Kasumi-1 (cell line): ENCODE measurements around the gene LRGUK.

Experiments used
- DNase-seq, 2 experiments: peaks; one replicate each; lab custom pipeline; 2025; lab: John Stamatoyannopoulos, UW

LRGUK gene

GRCh38 chr7:134126146-134126545, 994 bp upstream of the LRGUK start:
- no peak for DNase-seq

- no peak for DNase-seq
Observed at GRCh38 chr7:134126596-134126965, 559 bp upstream of the LRGUK start.

GRCh38 chr7:134128829-134129228, 1.7 kb downstream of the LRGUK start:
- no peak for DNase-seq

GRCh38 chr7:134129856-134130523, 2.9 kb downstream of the LRGUK start:
- DNase-seq: no peak

- no peak for DNase-seq
Observed at GRCh38 chr7:134134004-134134403, 6.9 kb downstream of the LRGUK start.

GRCh38 chr7:134140889-134141867, 14.0 kb downstream of the LRGUK start:
- peak; percentile 20 to 41 for DNase-seq

- DNase-seq: no peak
Observed at GRCh38 chr7:134141868-134142264, 14.7 kb downstream of the LRGUK start.

GRCh38 chr7:134153493-134154136, 26.5 kb downstream of the LRGUK start:
- DNase-seq: no peak

- no peak for DNase-seq
Observed at GRCh38 chr7:134154581-134155130, 27.5 kb downstream of the LRGUK start.

GRCh38 chr7:134155206-134155605, 28.1 kb downstream of the LRGUK start:
- no peak for DNase-seq

- no peak for DNase-seq
Observed at GRCh38 chr7:134155871-134156270, 28.7 kb downstream of the LRGUK start.

GRCh38 chr7:134165252-134165651, 38.1 kb downstream of the LRGUK start:
- no peak for DNase-seq

- no peak for DNase-seq
Observed at GRCh38 chr7:134167250-134167649, 40.1 kb downstream of the LRGUK start.

- DNase-seq: no peak
Observed at GRCh38 chr7:134167841-134168240, 40.7 kb downstream of the LRGUK start.

- peak; percentile 93 to 94 for DNase-seq
Observed at GRCh38 chr7:134174795-134175261, 47.7 kb downstream of the LRGUK start.

GRCh38 chr7:134175334-134176036, 48.3 kb downstream of the LRGUK start:
- no peak for DNase-seq

GRCh38 chr7:134176037-134176350, 48.9 kb downstream of the LRGUK start:
- DNase-seq: no peak

GRCh38 chr7:134179036-134180011, 52.2 kb downstream of the LRGUK start:
- no peak for DNase-seq

GRCh38 chr7:134180376-134180775, 53.2 kb downstream of the LRGUK start:
- no peak for DNase-seq

- no peak for DNase-seq
Observed at GRCh38 chr7:134182078-134182477, 54.9 kb downstream of the LRGUK start.

- peak; percentile 64 to 72 for DNase-seq
Observed at GRCh38 chr7:134184767-134185166, 57.6 kb downstream of the LRGUK start.
